ENCODE measurements around the gene STPG1. TPM values are rescaled to one million over a fixed set of nuclear protein-coding genes. Genes with fewer than 3 reads are reported as not detected.

STPG1 gene
- total and polyA plus RNA-seq, 8 donors, result 0.45 to 51.0 (median 4.4) TPM; not detected in 1

DNA sequence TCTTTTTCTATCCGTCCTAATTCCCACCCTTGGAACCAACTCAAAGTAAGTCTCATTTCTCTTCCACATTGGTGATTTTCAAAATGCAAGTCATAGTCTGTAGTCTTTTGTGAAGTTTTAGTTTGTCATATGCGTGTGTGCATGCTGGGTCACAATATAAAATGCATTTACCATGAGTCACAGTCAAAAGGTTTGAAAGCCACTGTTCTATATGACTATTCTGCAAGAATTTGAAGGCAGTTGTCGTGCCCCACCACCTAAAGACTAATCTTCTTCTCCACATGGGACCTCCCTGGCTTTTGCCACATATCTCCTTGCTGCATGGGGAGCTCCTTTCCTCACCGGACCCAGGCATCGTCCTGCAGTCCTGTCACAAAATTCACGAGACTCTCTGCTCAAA lies 1.6 kb downstream of the STPG1 start:
- no peak for DNase-seq
- Histone ChIP-seq H3K9me3 (no peaks in the 10 kb centered on the region), H3K27me3 (no peaks in the 10 kb centered on the region), H3K27ac (no peak overlapping the region), H3K4me1 (peaks cover 7 to 39% (median 29%) of the 10 kb centered on the region in 4 donors), H3K4me3 (no peak overlapping the region), H3K36me3 (no peaks in the 10 kb centered on the region)
- WGBS, 5 donors, result 77 to 92% (median 82%) methylated on average over 6 of the region's 6 CpGs
- intact Hi-C loops (cut with DNase I; ENCODE audit: low total_unique reads), result no loop called here
- TF ChIP-seq, protein P1, sequence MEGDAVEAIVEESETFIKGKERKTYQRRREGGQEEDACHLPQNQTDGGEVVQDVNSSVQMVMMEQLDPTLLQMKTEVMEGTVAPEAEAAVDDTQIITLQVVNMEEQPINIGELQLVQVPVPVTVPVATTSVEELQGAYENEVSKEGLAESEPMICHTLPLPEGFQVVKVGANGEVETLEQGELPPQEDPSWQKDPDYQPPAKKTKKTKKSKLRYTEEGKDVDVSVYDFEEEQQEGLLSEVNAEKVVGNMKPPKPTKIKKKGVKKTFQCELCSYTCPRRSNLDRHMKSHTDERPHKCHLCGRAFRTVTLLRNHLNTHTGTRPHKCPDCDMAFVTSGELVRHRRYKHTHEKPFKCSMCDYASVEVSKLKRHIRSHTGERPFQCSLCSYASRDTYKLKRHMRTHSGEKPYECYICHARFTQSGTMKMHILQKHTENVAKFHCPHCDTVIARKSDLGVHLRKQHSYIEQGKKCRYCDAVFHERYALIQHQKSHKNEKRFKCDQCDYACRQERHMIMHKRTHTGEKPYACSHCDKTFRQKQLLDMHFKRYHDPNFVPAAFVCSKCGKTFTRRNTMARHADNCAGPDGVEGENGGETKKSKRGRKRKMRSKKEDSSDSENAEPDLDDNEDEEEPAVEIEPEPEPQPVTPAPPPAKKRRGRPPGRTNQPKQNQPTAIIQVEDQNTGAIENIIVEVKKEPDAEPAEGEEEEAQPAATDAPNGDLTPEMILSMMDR (IDR thresholded peaks at IDR 0.05), result no peak
- TF ChIP-seq EP300 (IDR thresholded peaks at IDR 0.05) (no peak), POLR2A (IDR thresholded peaks at IDR 0.05) (no peak), POLR2AphosphoS5 (IDR thresholded peaks at IDR 0.05) (no peak)

DNA sequence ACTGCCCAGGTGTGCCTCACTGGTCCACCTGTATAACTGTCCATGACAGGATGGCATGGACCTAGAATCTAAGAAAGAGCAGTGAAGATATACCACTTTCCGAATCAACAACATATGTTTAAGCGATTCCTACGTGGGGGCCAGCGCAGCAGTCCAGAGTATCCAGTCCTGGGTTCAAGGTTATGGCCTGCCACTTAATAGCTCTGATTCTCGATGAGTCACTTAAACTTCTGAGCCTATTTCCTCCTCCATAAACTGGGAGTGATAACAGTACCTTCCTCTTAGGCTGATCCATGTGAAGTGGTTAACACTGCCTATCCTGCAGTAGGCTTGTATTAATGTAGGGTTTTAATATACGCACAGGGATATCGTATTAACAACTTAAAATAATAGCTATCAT lies 2.8 kb downstream of the STPG1 start:
- intact Hi-C loops (cut with DNase I; ENCODE audit: low total_unique reads), result no loop called here
- no peaks in the 10 kb centered on the region for H3K9me3 ChIP-seq
- H3K4me3 ChIP-seq, result no peak overlapping the region
- 89 to 96% (median 94%) methylated on average over 7 of the region's 7 CpGs for WGBS, 5 donors
- DNase-seq, result no peak
- H3K27ac ChIP-seq, result no peak overlapping the region
- H3K36me3 ChIP-seq, result no peaks in the 10 kb centered on the region
- H3K4me1 ChIP-seq, result peaks cover 0 to 31% (median 19%) of the 10 kb centered on the region in 4 donors
- no peaks in the 10 kb centered on the region for H3K27me3 ChIP-seq
- TF ChIP-seq, protein P1 (IDR thresholded peaks at IDR 0.05), result no peak
- TF ChIP-seq EP300 (IDR thresholded peaks at IDR 0.05) (no peak), POLR2A (IDR thresholded peaks at IDR 0.05) (no peak), POLR2AphosphoS5 (IDR thresholded peaks at IDR 0.05) (no peak)

DNA sequence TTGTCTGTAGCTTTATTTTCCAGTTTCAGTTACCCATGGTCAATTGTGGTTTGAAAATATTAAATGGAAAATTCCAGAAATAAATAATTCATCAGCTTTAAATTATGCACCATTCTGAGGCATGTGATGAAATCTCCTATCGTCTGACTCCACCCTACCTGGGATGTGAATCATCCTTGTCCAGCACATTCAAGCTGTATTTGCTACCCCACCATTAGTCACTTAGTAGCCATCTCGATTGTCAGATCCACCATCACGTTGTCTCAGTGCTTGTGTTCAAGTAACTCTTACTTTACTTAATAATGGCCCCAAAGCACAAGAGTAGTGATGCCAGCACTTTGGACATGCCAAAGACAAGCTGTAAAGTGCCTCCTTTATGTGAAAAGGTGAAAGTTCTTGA lies 4.0 kb downstream of the STPG1 start:
- DNase-seq, result no peak
- intact Hi-C loops (cut with DNase I; ENCODE audit: low total_unique reads), result no loop called here

GRCh38 chr1:24406788-24407187 lies 6.8 kb downstream of the STPG1 start:
- H3K9me3 ChIP-seq, result no peaks in the 10 kb centered on the region
- peaks cover 0 to under 1% (median 0%) of the 10 kb centered on the region in 4 donors for H3K4me1 ChIP-seq
- no peaks in the 10 kb centered on the region for H3K36me3 ChIP-seq
- 86 to 96% (median 89%) methylated on average over 1 of the region's 1 CpG for WGBS, 5 donors
- intact Hi-C loops (cut with DNase I; ENCODE audit: low total_unique reads), result no loop called here
- no peaks in the 10 kb centered on the region for H3K27me3 ChIP-seq
- no peak overlapping the region for H3K27ac ChIP-seq
- no peak overlapping the region for H3K4me3 ChIP-seq
- no peak for DNase-seq
- TF ChIP-seq, protein P1 (IDR thresholded peaks at IDR 0.05), result no peak
- TF ChIP-seq POLR2AphosphoS5 (IDR thresholded peaks at IDR 0.05), result no peak
- TF ChIP-seq POLR2A (IDR thresholded peaks at IDR 0.05), result no peak
- TF ChIP-seq EP300 (IDR thresholded peaks at IDR 0.05), result no peak

More for the DNA sequence above, 4.0 kb downstream of the STPG1 start:
- TF ChIP-seq POLR2A (IDR thresholded peaks at IDR 0.05), result no peak
- no peak for TF ChIP-seq POLR2AphosphoS5 (IDR thresholded peaks at IDR 0.05)
- TF ChIP-seq, protein P1 (IDR thresholded peaks at IDR 0.05), result no peak
- TF ChIP-seq EP300 (IDR thresholded peaks at IDR 0.05), result no peak
- WGBS, 5 donors, result 74 to 91% (median 84%) methylated on average over 3 of the region's 3 CpGs
- Histone ChIP-seq H3K4me1 (peaks cover 0 to 23% (median 13%) of the 10 kb centered on the region in 4 donors), H3K27me3 (no peaks in the 10 kb centered on the region), H3K27ac (no peak overlapping the region), H3K9me3 (no peaks in the 10 kb centered on the region), H3K36me3 (no peaks in the 10 kb centered on the region), H3K4me3 (no peak overlapping the region)

Measured in stomach (tissue), 9 donors.